ENCODE results near the gene EDAR.

Gene EDAR

DNA sequence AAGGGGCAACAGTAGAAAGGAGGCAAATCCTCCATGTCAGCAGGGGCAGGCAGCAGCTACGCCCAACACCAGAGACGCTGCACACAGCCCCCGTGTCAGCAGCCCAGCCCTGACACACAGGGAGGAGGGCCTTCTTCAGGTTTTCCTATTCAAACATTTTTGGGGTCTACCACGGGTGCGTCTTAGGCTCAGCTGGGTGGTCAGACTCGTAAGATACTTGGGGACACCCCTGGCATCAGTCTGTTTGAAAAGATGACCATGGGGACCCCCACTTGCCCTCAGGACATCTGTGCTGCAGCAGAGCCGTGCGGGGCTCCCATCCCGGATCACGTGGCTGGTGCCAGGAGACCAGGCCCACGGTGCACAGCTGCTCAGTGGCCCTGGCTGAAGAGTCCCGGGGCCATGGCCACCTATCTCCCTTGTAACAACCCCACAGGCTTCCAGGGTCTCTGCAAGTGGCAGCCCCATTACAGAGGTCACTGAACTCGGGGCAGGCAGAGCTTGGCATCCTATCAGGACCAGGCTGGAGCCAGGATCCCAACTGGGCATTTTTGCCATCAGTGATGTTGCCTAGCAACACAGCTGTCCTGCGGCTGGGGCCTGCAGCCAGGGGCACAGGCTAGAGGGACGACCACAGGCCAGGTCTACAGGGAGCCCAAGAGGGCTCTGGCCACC lies 82.5 kb downstream of the EDAR start:
- DNase-seq = no peak

DNA sequence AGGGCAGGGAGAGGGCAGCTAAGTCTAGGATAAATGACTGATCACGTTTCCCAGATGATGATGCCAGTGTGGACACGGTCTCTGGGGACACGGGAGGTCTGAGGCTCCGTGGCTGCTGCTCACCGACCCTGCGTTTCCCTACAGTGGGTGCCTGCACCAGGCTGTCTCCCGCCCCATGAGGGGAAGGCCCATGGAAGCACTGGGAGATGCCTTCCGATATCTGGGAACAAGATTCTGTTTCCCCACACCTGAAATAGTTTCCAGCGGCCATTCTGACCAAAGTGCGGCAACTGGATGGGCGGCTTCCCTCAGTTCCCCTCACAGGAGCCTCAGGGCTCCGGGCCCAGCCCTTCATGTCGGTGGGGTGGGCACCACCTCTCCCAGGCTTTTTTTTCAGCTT lies 83.1 kb downstream of the EDAR start:
- DNase-seq = no peak

DNA sequence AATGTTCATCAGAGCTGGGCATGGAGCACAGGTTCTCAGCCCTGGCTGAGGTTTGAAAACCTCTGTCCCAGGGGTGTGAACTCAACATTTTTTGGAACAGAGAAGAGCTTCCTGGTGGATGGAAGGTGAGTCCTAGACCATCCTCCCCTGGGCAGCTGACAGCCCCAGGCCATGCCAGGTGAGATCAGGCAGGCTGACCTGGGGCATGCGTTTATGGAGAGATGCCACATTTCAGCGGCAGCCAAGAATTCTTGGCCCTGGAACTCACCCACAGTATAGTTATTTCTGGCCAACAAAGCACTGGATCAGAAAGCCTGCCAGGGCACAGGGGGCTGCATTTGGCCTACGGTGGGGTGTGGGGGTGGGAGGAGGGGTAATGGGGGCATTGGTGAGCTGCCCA lies 83.8 kb downstream of the EDAR start:
- no peak for DNase-seq

DNA sequence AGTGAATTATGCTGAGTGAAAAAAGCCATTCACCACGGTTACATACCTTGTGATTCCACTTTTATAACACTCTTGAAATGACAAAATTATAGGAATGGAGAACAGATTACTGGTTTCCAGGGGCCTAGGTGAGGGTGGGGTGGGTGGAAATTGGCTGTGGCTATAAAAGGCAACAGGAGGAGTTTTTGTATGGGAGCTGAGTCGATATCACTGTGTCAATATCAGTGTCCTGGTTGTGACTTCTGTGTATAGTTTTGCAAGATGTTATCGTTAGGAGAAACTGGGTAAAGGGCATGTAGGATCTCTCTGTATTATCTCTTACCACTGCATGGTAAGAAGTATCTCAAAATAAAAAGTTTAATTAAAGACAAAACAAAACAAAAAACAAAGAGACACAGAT lies 84.3 kb downstream of the EDAR start:
- DNase-seq = no peak

- no peak for DNase-seq
Observed at GRCh38 chr2:108898315-108899082, 90.5 kb downstream of the EDAR start.

- DNase-seq = no peak
Observed at GRCh38 chr2:108896741-108897140, 92.3 kb downstream of the EDAR start.

GRCh38 chr2:108895188-108895587 lies 93.8 kb downstream of the EDAR start:
- DNase-seq = no peak

DNA sequence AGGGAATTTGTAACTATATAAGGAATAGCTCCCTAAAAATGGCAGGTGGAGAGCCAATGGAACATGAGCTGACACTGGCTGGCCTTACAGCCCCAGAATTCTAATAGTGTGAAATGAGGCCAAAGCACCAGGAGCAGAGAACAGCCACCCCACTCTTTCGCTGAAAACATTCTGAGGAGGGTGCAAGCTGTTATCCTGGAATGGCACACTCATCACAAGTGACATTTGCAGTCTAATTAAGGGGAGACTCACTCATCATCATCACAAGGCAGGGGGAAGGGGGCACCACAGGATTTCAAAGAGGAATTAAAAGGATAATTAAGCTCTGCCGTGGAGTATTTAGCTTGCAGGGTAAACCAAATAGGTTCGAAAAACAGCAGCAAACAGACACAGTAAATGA lies 94.3 kb downstream of the EDAR start:
- no peak for DNase-seq

GRCh38 chr2:108893277-108893676 lies 95.7 kb downstream of the EDAR start:
- DNase-seq = no peak

DNA sequence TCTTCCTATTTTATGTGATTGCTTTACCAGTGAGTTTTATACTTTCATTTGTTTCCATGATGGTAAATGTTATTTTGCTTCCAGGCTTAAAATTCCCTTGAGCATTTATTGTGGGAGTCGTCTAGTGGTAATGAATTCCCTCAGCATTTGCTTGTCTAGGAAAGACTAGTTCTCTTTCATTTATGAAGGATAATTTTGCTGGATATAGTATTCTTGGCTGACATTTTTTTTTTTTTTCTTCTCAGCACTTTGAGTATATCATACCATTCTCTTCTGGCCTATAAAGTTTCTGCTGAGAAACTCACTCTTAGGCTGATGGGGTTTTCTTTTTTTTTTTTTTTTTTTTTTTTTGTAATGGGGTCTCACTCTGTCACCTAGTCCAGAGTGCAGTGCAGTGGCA lies 99.1 kb downstream of the EDAR start:
- DNase-seq = no peak

DNA sequence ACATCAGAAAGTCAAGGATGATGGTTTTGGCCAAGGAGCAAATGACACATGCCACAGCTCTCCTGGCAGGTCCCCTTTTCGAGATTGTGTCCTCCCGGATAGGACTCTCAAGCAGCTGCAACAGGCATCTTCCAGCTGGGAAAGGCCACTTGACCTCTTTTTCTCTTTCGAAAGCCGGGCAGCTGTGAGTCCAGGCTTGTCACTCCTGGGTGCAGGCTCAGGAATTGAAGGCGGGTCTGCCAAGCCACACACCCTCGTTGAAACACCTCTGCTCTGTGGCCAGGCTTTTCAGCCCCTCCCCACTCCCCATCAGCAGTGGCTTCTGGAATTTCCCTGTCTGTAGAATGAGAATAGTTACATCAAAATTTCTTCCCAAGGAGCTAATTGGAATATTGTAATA lies 104.4 kb downstream of the EDAR start:
- no peak for DNase-seq

- no peak for DNase-seq
Observed at GRCh38 chr2:108878276-108878675, 110.7 kb downstream of the EDAR start.

DNA sequence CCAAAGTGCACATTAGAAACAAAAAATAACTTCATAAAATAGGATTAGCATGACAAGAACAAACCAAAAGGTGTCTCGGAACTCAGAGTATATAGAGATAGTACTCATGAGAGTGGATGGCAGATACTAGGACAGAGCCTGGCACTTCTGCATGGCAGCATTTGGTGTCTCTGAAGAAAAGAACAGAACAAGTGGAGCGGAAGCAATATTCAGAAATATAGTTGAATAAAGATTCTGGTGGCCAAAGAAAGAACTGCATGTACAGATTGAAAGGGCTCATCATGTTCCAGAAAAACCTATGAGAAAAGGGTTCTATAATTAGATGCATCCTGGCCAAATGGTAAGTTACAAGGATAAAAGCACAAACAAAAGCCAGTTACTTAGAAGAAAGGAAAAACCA lies 111.5 kb downstream of the EDAR start:
- DNase-seq = no peak

- no peak for DNase-seq
Observed at GRCh38 chr2:108870069-108870644, 118.9 kb downstream of the EDAR start.

DNA sequence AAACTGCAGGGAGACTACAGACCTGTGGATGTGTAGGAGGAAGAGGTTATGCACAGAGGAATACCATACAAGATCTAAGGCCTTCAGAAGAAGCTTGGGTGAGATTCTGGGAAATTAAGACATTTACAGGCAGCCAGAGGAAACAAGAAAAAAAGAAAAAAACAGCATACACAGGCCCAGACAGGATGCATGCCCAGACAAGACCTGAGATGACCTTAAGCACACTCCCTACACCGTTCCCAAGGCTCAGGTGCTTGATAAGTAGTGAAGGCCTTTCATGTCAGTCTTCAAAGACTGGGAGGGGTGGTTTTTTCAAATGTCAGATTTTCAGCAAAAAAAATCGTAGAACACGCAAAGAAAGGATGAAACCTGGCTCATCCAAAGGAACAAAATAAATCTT lies 119.5 kb downstream of the EDAR start:
- DNase-seq = no peak

- DNase-seq = no peak
Observed at GRCh38 chr2:108868911-108869310, 120.1 kb downstream of the EDAR start.

DNA sequence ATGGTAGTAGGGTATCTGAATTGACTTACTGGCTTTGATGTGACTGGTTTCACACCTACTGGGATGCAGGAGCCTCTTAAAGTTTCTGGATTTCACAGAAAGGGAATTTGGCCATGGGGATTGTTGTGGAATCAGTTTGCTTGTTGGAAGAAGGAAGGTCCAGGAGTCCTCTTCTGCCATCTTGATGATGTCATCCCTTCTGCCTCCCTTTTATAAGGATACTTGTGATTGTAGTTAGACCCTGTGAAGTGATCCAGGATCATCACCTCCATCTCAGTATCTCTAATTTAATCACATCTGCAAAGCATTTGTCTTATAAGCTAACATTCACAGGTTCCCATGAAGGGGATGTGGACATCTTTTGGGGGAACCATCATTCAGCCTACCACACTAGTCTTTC lies 123.0 kb downstream of the EDAR start:
- no peak for DNase-seq

GRCh38 chr2:108858894-108859293 lies 130.1 kb downstream of the EDAR start:
- no peak for DNase-seq

DNA sequence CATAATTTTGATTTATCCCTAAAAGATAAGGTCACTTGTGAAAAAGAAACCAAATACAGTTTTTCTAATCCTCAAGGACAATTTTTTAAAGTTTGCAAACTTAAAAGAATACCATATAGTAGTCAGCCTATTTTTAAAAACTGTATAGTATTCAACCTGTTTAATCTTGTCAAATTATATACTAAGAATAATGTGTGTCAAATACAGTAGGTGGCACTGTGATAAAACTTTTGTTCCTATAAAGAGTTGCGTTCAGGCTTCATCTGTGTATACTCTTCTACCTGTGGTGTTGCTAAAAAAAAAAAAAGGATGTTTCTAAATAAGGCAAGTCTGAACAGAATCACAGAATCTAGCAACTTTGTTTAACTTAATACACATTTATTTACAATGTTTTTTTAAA lies 133.8 kb downstream of the EDAR start:
- no peak for DNase-seq

GRCh38 chr2:108854484-108854883 lies 134.5 kb downstream of the EDAR start:
- DNase-seq = no peak

- DNase-seq = no peak
Observed at GRCh38 chr2:108853421-108853820, 135.6 kb downstream of the EDAR start.

- no peak for DNase-seq
Observed at GRCh38 chr2:108852375-108852774, 136.6 kb downstream of the EDAR start.

GRCh38 chr2:108847000-108847399 lies 142.0 kb downstream of the EDAR start:
- DNase-seq = no peak

DNA sequence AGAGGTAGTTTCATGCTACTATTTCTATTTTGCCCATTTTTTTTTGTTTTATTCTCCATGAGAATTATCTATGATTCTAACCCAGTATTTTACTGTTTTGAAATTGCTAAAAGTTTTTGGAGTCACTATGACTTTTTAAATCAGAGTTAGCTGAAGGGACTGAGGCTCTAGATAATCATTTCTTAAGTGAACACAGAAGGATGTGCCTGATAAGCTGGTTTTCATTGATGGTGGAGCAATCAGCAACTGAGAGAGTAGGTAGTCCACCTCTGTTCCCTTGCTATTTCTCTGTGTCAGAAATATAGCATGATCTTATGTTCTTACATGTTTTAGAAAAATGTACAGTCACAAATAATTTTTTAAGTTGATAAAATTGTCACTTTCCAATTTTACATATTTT lies 143.1 kb downstream of the EDAR start:
- no peak for DNase-seq
